ENCODE results near the gene DDX18.
"Not testable (repeated sequence)": the region's sequence is repeated elsewhere in the genome, so short reads cannot be mapped to it uniquely, and the experiment has no call there.

Gene DDX18

GRCh38 chr2:117814417-117815264 lies at the start of gene DDX18:
TSS of gene DDX18 (plus strand) at chr2:117814691. CDS start at chr2:117814778, 87 bp downstream.
- peak; percentile 99 for DNase-seq

DNA sequence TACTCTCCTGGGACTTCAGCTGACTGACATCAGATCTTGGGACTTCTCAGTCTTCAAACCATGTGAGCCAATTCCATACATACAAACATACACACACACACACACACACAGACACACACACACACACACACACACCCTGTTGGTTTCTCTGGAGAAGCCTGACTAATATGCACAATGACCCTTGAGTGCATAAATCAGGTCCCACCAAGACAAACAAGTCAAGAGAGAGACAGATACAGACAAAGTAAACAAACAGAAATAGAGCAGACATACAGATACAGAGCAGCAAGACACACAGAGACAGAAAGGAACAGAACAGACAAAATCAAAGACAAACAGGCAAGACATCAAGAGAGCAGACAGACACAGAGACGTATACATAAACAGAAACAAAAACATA lies 43.8 kb upstream of the DDX18 start:
- no peak for DNase-seq

DNA sequence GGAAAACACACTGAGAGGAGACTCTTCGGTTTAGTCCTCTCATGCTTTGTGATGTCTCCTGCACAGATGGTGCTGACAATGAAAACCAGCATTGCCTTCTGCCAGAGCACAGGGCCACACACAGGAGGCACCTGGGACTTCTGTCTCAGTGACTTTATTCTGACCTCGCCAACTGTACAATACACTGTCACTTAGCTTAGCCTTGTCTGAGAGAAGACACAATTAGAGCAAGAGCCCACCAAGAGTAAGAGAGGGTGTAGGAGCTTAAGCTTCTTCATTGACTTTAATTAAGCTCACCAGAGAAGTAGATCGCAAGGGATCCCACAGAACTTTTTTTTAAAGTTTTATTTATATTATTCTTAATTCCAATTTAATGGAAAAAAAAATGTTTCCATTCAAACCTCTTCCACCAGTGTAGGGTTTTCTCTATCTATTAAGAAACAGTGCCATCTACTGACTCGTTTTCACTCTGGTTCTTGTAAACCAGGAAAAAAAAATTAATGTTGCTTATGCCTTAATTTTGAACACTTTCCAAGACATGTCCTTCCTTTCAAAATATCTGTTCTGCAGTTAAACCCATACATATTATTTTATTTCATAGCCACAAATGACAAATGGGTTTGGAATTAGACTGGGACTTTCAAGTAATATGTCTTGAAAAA lies 42.4 kb upstream of the DDX18 start:
- DNase-seq = peak; percentile 68

DNA sequence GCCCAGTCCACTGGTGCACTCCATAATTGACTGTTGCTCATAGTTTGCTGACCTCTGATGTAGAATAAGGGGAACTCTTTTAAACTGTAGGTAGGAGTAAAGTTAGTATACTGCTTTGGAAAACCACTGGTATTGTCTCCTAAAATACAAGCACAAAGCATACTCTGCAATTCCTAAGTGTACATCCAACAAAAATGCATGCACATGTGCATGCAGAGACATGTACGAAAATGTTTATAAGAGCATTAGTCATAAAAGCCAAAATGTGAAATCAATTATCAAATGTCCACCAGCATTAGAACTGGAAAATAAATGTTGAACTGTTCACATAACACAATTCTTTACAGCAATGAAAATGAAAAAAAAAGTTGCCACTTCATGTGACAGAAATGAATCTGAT lies 39.8 kb upstream of the DDX18 start:
- no peak for DNase-seq

- no peak for DNase-seq
These were observed 38.7 kb upstream of the DDX18 start for GRCh38 chr2:117775703-117776219.

GRCh38 chr2:117776888-117777287 lies 37.6 kb upstream of the DDX18 start:
- no peak for DNase-seq

GRCh38 chr2:117785740-117786139 lies 28.8 kb upstream of the DDX18 start:
- DNase-seq = peak; percentile 81

- no peak for DNase-seq
These were observed 28.0 kb upstream of the DDX18 start for GRCh38 chr2:117786520-117786919.

- DNase-seq = no peak
These were observed 25.0 kb upstream of the DDX18 start for GRCh38 chr2:117789505-117789904.

GRCh38 chr2:117794668-117795067 lies 19.8 kb upstream of the DDX18 start:
- no peak for DNase-seq

DNA sequence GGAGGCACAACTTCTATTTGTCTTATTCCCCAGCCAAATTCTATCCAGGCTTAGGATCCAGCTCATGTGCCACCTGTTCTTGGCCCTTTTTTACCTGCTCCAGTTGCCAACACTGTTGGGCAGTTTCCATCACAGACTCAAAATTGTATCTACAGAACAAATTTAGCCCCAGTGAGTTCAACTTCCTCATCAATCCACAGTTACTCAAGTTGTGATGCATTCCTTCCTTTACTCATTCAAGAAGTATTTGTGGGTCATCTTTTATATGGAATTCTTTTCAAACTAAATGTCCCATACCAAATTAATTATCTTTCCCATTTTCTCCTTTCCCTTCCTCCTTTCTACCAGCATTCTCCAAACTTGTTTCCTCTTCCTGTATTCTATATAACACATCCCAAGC lies 12.7 kb upstream of the DDX18 start:
- no peak for DNase-seq

GRCh38 chr2:117803644-117804325 lies 10.7 kb upstream of the DDX18 start:
- not testable (repeated sequence) for DNase-seq

GRCh38 chr2:117812443-117812842 lies 2.0 kb upstream of the DDX18 start:
- no peak for DNase-seq

GRCh38 chr2:117815946-117816345 lies 1.5 kb downstream of the DDX18 start:
- DNase-seq = no peak

GRCh38 chr2:117818921-117819320 lies 4.4 kb downstream of the DDX18 start:
- DNase-seq = no peak

GRCh38 chr2:117820444-117820843 lies 6.0 kb downstream of the DDX18 start:
- no peak for DNase-seq

- no peak for DNase-seq
These were observed 10.9 kb downstream of the DDX18 start for GRCh38 chr2:117825437-117825836.

- DNase-seq = not testable (repeated sequence)
These were observed 13.0 kb downstream of the DDX18 start for GRCh38 chr2:117827464-117827863.

DNA sequence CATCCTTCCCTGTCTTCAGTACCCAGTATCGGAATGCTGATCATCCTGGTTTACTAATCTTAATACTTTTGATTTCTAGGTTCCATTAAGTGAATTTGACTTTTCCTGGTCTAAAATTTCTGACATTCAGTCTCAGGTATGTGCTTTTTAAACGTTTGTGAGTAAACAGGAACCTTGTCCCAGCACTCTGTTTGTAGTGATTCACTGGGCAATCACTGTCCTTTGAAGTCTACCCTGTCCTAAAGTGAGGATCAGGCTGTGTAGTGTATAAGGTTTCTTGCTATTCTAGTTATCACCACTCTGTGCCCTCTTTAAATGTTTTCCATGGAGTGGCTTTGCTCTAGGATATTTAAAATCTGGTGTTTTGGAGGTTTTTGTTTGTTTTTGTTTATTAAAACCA lies 14.4 kb downstream of the DDX18 start:
- no peak for DNase-seq

GRCh38 chr2:117832332-117832731 lies 17.8 kb downstream of the DDX18 start:
- no peak for DNase-seq

GRCh38 chr2:117832905-117833613 lies 18.6 kb downstream of the DDX18 start:
- DNase-seq = peak; percentile 44

DNA sequence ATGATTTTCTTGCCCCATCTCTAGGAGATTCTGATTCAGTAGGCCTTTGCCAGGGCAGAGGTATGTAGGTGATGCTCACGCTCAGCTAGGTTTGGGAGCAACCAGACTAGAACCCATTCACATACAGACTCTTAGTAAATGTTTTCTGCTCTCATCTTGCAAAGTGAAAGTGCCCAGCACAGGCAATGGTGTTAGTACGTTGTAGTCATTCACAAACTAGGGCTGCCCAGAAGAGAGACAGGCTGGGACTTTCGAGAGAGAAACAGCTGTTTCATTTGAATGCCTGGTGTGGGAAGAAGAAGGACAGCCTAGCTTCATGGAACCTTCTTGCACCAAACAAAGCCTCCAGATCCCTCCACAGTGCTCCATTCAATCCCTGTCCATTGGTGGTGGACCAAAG lies 19.4 kb downstream of the DDX18 start:
- DNase-seq = no peak

GRCh38 chr2:117834992-117835391 lies 20.5 kb downstream of the DDX18 start:
- DNase-seq = no peak

All from hematopoietic multipotent progenitor cell treated with erythropoietin and hydrocortisone succinate and interleukin-3 and kit ligand, for 6 days (in vitro differentiated cells).